ENCODE results near the gene NR2C2AP. TPM values are rescaled to one million over a fixed set of nuclear protein-coding genes. Genes with fewer than 3 reads are reported as not detected.

Gene NR2C2AP
- total and polyA plus RNA-seq, 2 of the 13 experiments (the other 11 are each of a cell fraction or from before 2014, with no cell fraction given), result 12.2 to 26.8 TPM

GRCh38 chr19:19192078-19192882 lies 10.9 kb downstream of the NR2C2AP start, which contains the start of the genes BORCS8 and RFXANK (continued):
- TF ChIP-seq ZNF34 (CRISPR knock-in tag; IDR thresholded peaks at IDR 0.05; ENCODE audit: borderline replicate concordance) (peak; percentile 60; the same call in 1 of the 2 replicates), HCFC1 (IDR thresholded peaks at IDR 0.05; ENCODE audit: low read depth, low read length) (peak; percentile 77), NFYC (CRISPR knock-in tag; IDR thresholded peaks at IDR 0.05) (peak; percentile 20; the same call in 1 of the 2 replicates), E2F2 (CRISPR knock-in tag; IDR thresholded peaks at IDR 0.05; ENCODE audit: borderline replicate concordance) (no peak), ZNF709 (CRISPR knock-in tag; IDR thresholded peaks at IDR 0.05) (peak; percentile 56; the same call in 1 of the 2 replicates), ATF7-NPFF (CRISPR knock-in tag; IDR thresholded peaks at IDR 0.05; ENCODE audit: low read depth) (0 out of 2 replicates have a peak, but pooled peaks have one; percentile 23), ZC3H4 (CRISPR knock-in tag; IDR thresholded peaks at IDR 0.05; ENCODE audit: borderline replicate concordance) (no peak), GMEB2 (CRISPR knock-in tag; IDR thresholded peaks at IDR 0.05; ENCODE audit: low read depth) (no peak), ZNF740 (CRISPR knock-in tag; IDR thresholded peaks at IDR 0.05) (no peak), ZMYM2 (CRISPR knock-in tag; IDR thresholded peaks at IDR 0.05) (no peak), KDM6A (CRISPR knock-in tag; IDR thresholded peaks at IDR 0.05; ENCODE audit: low read depth) (no peak), ZNF275 (CRISPR knock-in tag; IDR thresholded peaks at IDR 0.05; ENCODE audit: borderline replicate concordance) (peak; percentile 52; the same call in 1 of the 2 replicates), RARA (CRISPR knock-in tag; IDR thresholded peaks at IDR 0.05) (no peak; the same call in 1 of the 2 replicates), ZBTB33 (CRISPR knock-in tag; IDR thresholded peaks at IDR 0.05) (peak; percentile 50; the same call in 1 of the 2 replicates), ZNF747 (CRISPR knock-in tag; IDR thresholded peaks at IDR 0.05; ENCODE audit: borderline replicate concordance) (peak; percentile 91)

All from HepG2 (cell line).